Smooth muscle cell of the brain vasculature (primary cell): ENCODE results near the gene MICAL2.

Experiments
- DNase-seq: peaks from one replicate; pipeline ENCODE4 v3.0.0-alpha.2; 2012; ENCODE audit warnings: low read depth, low spot score

MICAL2 gene

GRCh38 chr11:12246147-12246546 lies 135.8 kb downstream of the MICAL2 start:
- DNase-seq, result no peak

- DNase-seq, result no peak
Observed at GRCh38 chr11:12246989-12247388, 136.6 kb downstream of the MICAL2 start.

GRCh38 chr11:12247543-12248254 lies 137.3 kb downstream of the MICAL2 start:
- no peak for DNase-seq

GRCh38 chr11:12248330-12248729 lies 137.9 kb downstream of the MICAL2 start:
- peak; percentile 62 for DNase-seq

GRCh38 chr11:12249590-12250260 lies 139.3 kb downstream of the MICAL2 start:
- no peak for DNase-seq

GRCh38 chr11:12251666-12252560 lies 141.5 kb downstream of the MICAL2 start:
- no peak for DNase-seq

GRCh38 chr11:12253843-12254281 lies 143.5 kb downstream of the MICAL2 start:
- no peak for DNase-seq

- DNase-seq, result no peak
Observed at GRCh38 chr11:12258451-12258850, 148.1 kb downstream of the MICAL2 start.

GRCh38 chr11:12259956-12260355 lies 149.6 kb downstream of the MICAL2 start:
- DNase-seq, result no peak

GRCh38 chr11:12260731-12261521 lies 150.5 kb downstream of the MICAL2 start:
- no peak for DNase-seq

- no peak for DNase-seq
Observed at GRCh38 chr11:12261551-12261950, 151.2 kb downstream of the MICAL2 start.

GRCh38 chr11:12263141-12263693 lies 152.8 kb downstream of the MICAL2 start:
- no peak for DNase-seq

GRCh38 chr11:12264361-12264760 lies 154.0 kb downstream of the MICAL2 start:
- no peak for DNase-seq

- no peak for DNase-seq
Observed at GRCh38 chr11:12266132-12266531, 155.7 kb downstream of the MICAL2 start.

GRCh38 chr11:12266943-12267342 lies 156.6 kb downstream of the MICAL2 start:
- no peak for DNase-seq

GRCh38 chr11:12267921-12268320 lies 157.5 kb downstream of the MICAL2 start:
- no peak for DNase-seq

GRCh38 chr11:12269104-12269441 lies 158.7 kb downstream of the MICAL2 start:
- DNase-seq, result no peak

- DNase-seq, result no peak
Observed at GRCh38 chr11:12269446-12270214, 159.2 kb downstream of the MICAL2 start.

- no peak for DNase-seq
Observed at GRCh38 chr11:12270215-12270797, 159.9 kb downstream of the MICAL2 start.

GRCh38 chr11:12270817-12271216 lies 160.4 kb downstream of the MICAL2 start:
- no peak for DNase-seq
